NCI-H524 treated with DMSO at 0.1 percent for 48 hours (cell line): Measurements from ENCODE around the gene PHLDB1.
"Not testable (repeated sequence)": the region's sequence is repeated elsewhere in the genome, so short reads cannot be mapped to it uniquely, and the experiment has no call there.

ENCODE experiments used
- DNase-seq: peaks from one replicate; lab custom pipeline; 2025; lab: John Stamatoyannopoulos, UW

PHLDB1 gene

GRCh38 chr11:118659314-118659952 is 52.0 kb downstream of the PHLDB1 start:
- peak; percentile 58 for DNase-seq

- no peak for DNase-seq
Measured at GRCh38 chr11:118659953-118660680, 52.7 kb downstream of the PHLDB1 start.

- DNase-seq, result no peak
Measured at GRCh38 chr11:118660681-118661424, 53.4 kb downstream of the PHLDB1 start.

GRCh38 chr11:118661425-118662301 is 54.2 kb downstream of the PHLDB1 start:
- DNase-seq, result no peak

- DNase-seq, result no peak
Measured at GRCh38 chr11:118662401-118663271, 55.2 kb downstream of the PHLDB1 start.

GRCh38 chr11:118663381-118663780 is 56.0 kb downstream of the PHLDB1 start:
- no peak for DNase-seq

GRCh38 chr11:118663902-118664301 is 56.5 kb downstream of the PHLDB1 start:
- no peak for DNase-seq

- peak; percentile 39 for DNase-seq
Measured at GRCh38 chr11:118666371-118666770, 59.0 kb downstream of the PHLDB1 start.

- no peak for DNase-seq
Measured at GRCh38 chr11:118670063-118670462, 62.6 kb downstream of the PHLDB1 start.

- DNase-seq, result no peak
Measured at GRCh38 chr11:118671254-118671653, 63.8 kb downstream of the PHLDB1 start.

- no peak for DNase-seq
Measured at GRCh38 chr11:118672846-118673245, 65.4 kb downstream of the PHLDB1 start.

GRCh38 chr11:118673361-118674081 is 66.1 kb downstream of the PHLDB1 start:
- DNase-seq, result no peak

- DNase-seq, result no peak
Measured at GRCh38 chr11:118674082-118674435, 66.6 kb downstream of the PHLDB1 start.

- DNase-seq, result no peak
Measured at GRCh38 chr11:118677977-118678376, 70.6 kb downstream of the PHLDB1 start.

GRCh38 chr11:118678908-118679307 is 71.5 kb downstream of the PHLDB1 start:
- not testable (repeated sequence) for DNase-seq

GRCh38 chr11:118679483-118679882 is 72.1 kb downstream of the PHLDB1 start, which contains the start of gene TREH:
Gene TREH, minus strand, starts transcription at chr11:118679650. Its CDS starts 23 bp downstream, at chr11:118679627.
- no peak for DNase-seq

GRCh38 chr11:118682372-118682771 is 75.0 kb downstream of the PHLDB1 start:
- DNase-seq, result no peak

GRCh38 chr11:118682939-118683338 is 75.5 kb downstream of the PHLDB1 start:
- not testable (repeated sequence) for DNase-seq

GRCh38 chr11:118684187-118684586 is 76.8 kb downstream of the PHLDB1 start:
- no peak for DNase-seq

- DNase-seq, result no peak
Measured at GRCh38 chr11:118687906-118688305, 80.5 kb downstream of the PHLDB1 start.
